NCI-H345 (cell line): ENCODE data around the gene MTHFD2.
"Not testable (repeated sequence)": the region's sequence is repeated elsewhere in the genome, so short reads cannot be mapped to it uniquely, and the experiment has no call there.

Source experiments
- DNase-seq: peaks from one replicate; lab custom pipeline; 2025; lab: John Stamatoyannopoulos, UW

MTHFD2 gene

GRCh38 chr2:74228772-74229171 is 30.4 kb downstream of the MTHFD2 start:
- DNase-seq: no peak

DNA sequence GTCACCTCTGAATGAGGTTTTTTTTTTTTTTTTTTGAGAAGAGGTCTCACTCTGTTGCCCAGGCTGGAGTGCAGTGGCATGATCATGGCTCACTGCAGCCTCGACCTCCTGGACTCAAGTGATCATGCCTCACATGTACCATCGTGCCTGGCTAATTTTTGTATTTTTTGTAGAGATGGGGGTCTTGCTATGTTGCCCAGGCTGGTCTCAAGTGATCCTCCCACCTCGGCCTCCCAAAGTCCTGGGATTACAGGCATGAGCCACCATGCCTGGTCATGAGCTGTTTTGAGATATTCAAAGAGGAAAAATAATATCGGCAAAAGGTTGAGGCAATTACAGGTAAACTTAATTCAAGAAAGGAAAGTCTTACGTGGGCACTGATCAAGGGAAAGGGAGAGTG is 31.4 kb downstream of the MTHFD2 start:
- DNase-seq: not testable (repeated sequence)

DNA sequence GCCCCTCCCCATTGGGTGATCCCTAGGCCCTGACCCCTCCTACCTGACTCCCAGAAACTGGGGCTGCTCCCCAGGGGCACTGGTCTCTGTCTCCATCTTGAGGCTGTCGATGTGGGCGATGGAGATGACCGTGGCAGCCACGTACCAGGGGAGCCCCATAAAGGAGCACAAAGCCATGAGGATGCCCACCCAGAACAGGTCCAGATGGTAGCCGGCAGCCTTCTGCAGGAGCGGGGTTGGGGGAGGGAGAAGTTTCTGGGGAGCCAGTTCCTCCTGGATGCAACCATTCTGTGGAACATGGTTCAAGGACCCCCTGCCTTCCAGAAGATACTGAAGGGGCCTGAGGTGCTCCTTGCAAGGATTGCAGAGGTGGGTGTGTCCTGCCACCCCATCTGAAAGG is 34.0 kb downstream of the MTHFD2 start:
- DNase-seq: no peak

GRCh38 chr2:74233648-74234047 is 35.2 kb downstream of the MTHFD2 start:
- DNase-seq: peak; percentile 41

DNA sequence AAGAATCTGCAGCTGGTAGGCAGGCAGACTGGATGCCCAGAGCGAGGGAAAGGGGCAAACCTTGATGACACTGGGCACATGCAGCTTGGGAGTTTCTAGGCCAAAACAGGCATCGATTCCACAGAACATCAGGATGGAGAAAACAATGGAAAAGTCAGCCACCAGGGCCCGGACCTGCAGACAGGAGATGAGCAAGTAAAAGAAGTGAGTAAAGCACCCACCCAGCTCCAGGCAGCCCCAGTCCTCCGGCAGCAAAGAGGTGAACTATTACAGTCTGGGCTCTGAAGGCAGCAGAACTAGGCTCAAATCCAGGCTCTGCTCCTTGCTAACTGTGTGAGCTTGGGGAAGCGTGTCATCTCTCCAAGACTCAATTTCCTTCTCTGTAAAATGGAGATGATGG is 36.6 kb downstream of the MTHFD2 start:
- no peak for DNase-seq

- no peak for DNase-seq
These were observed 40.5 kb downstream of the MTHFD2 start for GRCh38 chr2:74238879-74239278.

- no peak for DNase-seq
These were observed 40.9 kb downstream of the MTHFD2 start for GRCh38 chr2:74239346-74239745.

DNA sequence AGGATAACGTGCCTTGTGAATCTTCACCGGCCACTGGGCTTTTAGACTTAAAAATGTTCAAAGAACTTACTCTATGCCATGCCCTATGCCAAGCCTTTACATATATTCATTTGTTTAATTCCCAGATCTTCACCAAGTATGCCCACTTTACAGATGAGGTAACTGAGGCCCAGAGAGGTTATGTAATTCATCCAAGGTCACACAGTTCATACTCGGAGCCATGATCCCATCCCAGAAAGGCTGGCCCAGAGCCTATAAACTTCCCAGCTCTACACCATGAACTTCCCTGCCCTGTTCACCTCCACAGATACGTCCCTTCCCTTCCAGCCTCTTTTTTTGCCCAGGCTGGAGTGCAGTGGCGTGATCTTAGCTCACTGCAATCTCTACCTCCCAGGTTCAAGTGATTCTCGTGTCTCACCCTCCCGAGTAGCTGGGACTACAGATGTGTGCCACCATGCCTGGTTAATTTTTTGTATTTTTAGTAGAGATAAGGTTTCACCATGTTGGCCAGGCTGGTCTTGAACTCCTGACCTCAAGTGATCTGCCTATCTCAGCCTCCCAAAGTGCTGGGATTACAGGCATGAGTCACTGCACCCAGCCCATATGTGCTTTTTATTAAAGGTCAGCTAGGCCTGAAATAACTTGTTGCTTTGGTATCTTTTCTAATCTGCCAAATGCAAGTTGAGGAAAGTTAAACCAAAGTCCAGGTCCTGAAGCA is 44.1 kb downstream of the MTHFD2 start:
- DNase-seq: no peak

GRCh38 chr2:74244286-74244685 is 45.9 kb downstream of the MTHFD2 start:
- DNase-seq: no peak

GRCh38 chr2:74246496-74247195 is 48.2 kb downstream of the MTHFD2 start:
- DNase-seq: no peak

- no peak for DNase-seq
These were observed 51.1 kb downstream of the MTHFD2 start for GRCh38 chr2:74249406-74250122.

- DNase-seq: peak; percentile 33
These were observed 51.8 kb downstream of the MTHFD2 start for GRCh38 chr2:74250189-74250631.

DNA sequence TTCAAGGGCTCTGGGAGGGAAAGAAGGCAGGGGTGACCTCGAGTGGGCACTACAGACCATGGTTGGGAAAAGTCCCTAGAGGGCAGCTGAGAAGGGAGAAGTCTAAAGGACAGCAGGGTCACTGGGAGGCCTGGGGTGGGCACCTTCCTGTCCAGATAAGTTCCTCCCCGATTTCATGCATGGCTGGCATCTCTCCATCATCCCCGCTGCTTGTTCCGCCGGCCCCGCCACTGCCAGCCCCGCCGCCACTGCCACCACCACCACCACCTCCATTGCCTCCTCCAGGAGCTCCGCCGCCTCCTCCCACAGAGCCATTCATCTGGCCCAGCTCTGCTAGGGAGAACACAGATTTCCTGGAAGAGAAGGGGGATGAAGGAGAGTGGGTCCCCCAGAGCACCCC is 53.6 kb downstream of the MTHFD2 start:
- no peak for DNase-seq

- no peak for DNase-seq
These were observed 54.4 kb downstream of the MTHFD2 start for GRCh38 chr2:74252862-74253261.

GRCh38 chr2:74253306-74253970 is 55.0 kb downstream of the MTHFD2 start:
- DNase-seq: no peak

GRCh38 chr2:74253971-74254310 is 55.5 kb downstream of the MTHFD2 start:
- DNase-seq: no peak

DNA sequence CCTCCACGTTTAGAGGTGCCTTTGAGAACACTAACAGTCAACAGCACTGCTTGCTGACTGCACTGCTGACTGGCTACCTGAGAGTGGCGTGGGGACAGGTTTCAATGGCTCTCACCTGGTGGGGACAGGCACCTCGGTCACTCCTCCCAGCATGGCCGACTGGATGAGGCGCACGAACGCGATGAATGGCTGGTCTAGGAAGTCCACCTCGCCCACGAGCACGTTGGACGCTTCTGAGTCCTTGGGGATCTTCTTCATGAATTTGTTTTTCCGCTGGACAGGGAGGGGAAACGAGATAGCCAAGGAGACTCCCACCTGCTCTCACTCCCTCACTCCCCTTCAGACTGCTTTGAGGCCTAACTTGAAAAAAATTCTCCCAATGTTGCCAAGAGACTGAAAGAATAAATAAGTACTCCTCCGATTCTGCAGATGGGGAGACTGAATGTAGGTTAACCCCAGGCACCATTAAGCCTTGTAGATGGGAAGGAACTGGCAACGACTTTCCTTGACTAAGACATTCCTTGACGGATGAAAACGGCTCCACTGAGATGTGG is 57.3 kb downstream of the MTHFD2 start:
- no peak for DNase-seq

- no peak for DNase-seq
These were observed 60.8 kb downstream of the MTHFD2 start for GRCh38 chr2:74259191-74259590.

- no peak for DNase-seq
These were observed 61.3 kb downstream of the MTHFD2 start for GRCh38 chr2:74259733-74260132.

GRCh38 chr2:74260495-74260894 is 62.1 kb downstream of the MTHFD2 start:
- no peak for DNase-seq

- DNase-seq: no peak
These were observed 62.9 kb downstream of the MTHFD2 start for GRCh38 chr2:74261204-74261864.

DNA sequence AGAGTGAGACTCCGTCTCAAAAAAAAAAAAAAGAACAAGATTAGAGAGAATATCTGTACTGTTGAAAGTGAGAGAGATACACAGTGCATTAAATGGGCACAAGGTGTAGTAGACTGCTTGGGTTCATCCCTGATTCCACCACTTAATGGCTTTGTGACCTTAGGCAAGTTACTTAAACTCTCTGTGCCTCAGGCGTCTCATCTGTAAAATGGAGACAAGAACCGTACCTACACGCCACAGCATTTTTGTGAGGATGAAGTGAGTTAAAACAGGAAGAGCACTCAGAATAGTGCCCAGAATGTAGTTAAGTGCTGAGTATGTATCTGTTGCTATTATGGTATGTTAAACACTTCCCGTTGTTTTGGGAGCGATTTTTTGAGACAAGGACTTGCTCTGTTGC is 64.3 kb downstream of the MTHFD2 start:
- no peak for DNase-seq
